Measurements from ENCODE around the gene FREM2.

DNA sequence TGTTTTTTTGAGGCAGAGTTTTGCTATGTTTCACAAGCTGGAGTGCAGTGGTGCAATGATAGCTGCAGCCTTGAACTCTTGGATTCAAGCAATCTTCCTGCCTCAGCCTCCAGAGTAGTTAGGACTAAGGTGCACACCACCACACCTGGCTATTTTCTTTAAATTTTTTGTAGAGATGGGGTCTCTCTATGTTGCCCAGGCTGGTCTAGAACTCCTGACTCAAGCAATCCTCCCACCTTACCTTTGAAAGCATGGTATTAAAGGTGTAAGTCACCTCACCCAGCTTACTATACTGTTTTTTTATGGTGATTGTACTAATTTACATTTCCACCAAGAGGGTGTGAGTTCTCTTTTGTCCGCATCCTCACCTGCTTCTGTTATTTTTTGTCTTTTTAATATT is 110.0 kb downstream of the FREM2 start:
- TF ChIP-seq, protein P1, sequence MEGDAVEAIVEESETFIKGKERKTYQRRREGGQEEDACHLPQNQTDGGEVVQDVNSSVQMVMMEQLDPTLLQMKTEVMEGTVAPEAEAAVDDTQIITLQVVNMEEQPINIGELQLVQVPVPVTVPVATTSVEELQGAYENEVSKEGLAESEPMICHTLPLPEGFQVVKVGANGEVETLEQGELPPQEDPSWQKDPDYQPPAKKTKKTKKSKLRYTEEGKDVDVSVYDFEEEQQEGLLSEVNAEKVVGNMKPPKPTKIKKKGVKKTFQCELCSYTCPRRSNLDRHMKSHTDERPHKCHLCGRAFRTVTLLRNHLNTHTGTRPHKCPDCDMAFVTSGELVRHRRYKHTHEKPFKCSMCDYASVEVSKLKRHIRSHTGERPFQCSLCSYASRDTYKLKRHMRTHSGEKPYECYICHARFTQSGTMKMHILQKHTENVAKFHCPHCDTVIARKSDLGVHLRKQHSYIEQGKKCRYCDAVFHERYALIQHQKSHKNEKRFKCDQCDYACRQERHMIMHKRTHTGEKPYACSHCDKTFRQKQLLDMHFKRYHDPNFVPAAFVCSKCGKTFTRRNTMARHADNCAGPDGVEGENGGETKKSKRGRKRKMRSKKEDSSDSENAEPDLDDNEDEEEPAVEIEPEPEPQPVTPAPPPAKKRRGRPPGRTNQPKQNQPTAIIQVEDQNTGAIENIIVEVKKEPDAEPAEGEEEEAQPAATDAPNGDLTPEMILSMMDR (conservative IDR thresholded peaks at IDR 0.05; ENCODE audit: low read length) = no peak
- no peak for TF ChIP-seq EZH2phosphoT487 (IDR thresholded peaks at IDR 0.05; ENCODE audit: borderline replicate concordance, low read depth, low read length)

Measured in OCI-LY7 (cell line).